NCI-H2227 treated with DMSO at 0.1 percent for 48 hours (cell line): ENCODE measurements around the gene AVPI1.

Experiments
- DNase-seq: peaks from one replicate; lab custom pipeline; 2025; lab: John Stamatoyannopoulos, UW

Gene AVPI1

DNA sequence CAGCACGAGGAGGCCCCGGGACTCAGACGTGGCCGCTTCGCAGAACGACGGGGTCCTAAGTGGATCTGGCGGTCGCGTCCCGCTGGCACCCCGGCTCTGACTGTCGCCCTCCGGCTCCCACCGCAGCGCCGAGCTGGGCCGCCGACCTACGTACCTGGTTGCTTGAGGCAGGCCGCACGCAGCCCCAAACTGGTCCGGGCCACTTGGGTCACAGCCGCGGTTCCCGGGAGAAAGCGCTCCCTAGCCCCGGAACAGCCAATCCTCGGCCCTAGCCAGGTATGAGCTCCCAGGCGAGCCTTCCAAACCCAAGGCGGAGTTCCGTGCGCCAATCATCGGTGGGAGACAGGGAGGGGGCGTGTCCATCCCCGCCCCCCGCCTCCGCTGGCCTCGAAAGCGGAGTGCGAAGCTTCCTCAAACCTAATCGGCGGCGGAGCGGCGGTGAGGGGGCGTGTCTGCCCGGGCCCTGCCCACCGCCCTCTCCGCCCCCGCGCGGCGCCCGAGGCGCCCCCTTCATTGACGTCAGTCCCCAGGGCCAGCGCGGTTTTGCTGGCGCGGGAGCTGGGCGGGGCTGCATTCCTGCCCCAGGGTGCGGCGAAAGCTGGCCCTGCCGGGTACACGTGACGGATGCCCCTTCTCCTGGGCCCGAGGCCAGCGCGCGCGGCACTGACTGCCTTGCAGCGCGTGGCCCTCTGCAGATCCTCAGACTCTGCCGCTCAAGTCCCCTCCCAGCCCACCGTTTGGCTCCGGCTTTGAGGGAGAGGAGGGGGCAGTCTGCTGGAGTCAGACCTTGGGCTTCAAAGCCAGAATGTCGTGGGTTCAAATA lies at the start of gene AVPI1:
Gene AVPI1 (minus strand): TSS at position 280 of the 823 bp plus-strand sequence. CDS start 7,336 bp downstream, outside the sequence.
- peak; percentile 90 for DNase-seq

DNA sequence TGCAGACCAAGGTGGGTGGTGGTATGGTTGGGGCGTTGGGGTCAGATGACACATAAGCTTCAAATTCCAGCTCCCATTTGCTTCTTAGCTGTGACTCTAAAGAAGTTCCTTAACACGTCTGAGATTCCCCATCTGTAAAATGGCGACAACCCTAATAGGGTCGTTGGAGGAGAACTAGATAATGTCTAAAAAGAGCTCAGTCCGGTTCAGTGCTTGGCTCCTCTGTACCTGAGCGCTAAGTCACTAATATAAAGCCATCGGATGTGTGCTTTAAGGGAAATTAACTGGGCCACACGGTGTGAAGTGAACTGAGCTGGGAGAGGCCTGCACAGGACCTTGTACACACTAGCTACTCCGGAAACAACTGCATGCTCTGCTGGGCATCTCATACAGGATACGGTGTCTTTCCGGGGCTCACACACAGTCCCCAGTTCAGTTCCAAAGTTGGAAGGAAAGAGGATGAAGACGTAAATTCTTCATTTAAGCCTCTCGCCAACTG lies 49.4 kb upstream of the AVPI1 start:
- DNase-seq = no peak

GRCh38 chr10:97734021-97734420 lies 47.0 kb upstream of the AVPI1 start:
- DNase-seq = no peak

GRCh38 chr10:97733256-97733655 lies 46.2 kb upstream of the AVPI1 start:
- no peak for DNase-seq

DNA sequence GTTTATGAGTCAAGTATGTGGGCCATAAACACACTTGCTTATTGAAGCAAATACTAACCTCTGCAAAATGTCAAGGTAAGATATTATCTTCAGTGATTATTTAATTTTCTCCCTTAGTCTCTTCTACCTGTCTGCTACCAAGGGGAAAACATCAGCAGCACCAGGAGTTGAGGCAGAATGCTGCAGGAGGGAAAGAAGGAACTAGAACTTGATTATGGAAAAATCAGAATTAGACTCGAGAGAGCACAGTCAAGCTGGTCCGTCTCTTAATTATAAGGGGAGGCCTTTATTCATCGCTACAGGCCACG lies 45.0 kb upstream of the AVPI1 start:
- DNase-seq = no peak

DNA sequence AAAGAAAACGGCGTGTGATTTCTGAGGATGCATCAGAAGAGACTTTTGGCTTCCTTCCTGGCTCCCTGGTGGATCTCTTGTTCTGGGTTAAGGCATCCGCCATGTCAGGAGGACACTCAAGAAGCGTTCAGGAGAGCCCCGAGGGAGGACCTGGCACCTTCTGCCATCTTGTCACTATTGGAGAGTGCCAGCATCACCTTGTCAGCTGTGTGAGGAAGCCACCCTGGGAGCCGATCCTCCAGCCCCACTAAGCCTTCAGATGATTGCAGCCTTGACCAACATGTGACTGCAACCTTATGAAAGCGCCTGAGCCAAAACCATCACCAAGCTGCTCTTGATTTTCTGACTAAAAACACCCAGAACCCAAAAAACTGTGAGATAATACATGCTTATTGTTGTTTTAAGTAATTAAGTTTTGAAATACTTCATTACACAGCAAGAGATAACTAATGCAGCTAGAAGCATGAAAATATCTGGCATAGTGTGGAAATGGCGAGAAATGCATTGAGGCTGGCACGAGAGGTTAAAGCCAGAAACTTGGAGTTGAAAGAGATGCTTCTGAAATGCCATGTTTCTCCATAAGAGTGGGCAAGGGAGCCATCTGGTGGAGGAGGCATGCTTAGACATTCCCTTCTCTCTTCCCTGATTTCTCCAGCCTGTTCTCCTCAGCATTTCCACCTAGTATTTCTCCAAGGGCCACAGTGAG lies 44.5 kb upstream of the AVPI1 start:
- peak; percentile 43 for DNase-seq

DNA sequence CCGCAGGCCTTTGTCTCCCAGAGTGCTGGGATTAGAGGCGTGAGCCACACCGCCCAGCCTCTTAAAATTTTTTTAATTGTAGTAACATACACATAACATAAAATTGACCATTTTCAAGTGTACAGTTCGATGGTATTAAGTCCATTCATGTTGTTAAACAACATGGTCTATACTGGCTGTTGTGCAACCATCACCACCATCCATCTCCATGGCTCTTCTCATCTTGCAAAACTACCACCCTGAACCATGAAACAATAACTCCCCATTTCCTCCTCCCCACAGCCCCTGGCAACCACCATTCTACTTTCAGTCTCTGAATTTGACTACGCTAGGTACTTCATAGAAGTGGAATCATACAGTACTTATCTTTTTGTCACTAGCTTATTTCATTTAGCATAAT lies 42.0 kb upstream of the AVPI1 start:
- no peak for DNase-seq

GRCh38 chr10:97726636-97727178 lies 39.7 kb upstream of the AVPI1 start:
- no peak for DNase-seq

DNA sequence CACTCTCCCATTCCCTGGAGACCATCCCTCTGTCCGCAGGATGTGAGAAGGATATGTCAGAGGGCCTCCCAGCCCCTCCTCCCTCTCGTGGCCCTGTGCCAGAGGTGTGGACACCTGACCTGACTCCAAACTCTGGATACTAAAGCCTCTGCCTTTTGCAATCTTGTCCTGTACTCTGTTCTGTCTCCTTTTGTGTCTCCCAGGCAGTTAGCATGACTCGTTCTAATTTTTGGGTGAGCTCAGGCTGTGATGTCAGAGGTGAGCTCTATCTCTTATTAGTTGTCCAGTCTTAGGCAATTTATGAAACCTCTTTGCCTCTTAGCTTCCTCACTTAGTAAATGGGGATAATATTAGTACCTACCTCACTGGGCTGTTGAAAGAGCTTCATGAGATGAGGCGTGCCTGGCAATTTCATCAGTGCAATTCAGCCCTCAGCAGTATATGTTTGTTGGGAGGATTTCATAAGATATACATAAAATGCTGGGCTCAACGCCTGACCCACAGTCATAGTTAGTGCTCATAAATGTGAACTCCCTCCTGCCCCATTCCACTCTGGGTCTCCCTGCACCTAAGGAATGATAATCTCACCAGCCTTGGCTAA lies 37.4 kb upstream of the AVPI1 start:
- DNase-seq = no peak

DNA sequence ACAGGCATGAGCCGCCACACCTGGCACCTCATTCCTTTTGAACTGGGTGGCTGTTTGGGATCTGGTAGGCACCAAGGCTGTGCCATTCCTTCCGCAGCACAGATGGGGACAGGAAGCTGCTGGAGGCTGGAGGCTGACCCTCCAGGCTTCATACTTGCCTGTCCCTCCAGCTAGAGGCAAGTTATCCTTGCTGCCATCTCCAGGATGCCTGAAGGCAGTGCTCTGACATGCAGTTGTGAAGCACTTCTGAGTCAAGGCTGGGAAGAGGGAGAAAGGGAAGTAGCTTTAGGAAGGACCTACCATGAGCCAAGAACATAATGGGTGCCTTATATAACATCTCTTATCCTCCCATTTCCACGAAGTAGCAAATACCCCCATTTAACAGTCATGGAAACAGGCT lies 36.0 kb upstream of the AVPI1 start:
- DNase-seq = no peak

GRCh38 chr10:97721871-97722780 lies 35.1 kb upstream of the AVPI1 start:
- DNase-seq = no peak

DNA sequence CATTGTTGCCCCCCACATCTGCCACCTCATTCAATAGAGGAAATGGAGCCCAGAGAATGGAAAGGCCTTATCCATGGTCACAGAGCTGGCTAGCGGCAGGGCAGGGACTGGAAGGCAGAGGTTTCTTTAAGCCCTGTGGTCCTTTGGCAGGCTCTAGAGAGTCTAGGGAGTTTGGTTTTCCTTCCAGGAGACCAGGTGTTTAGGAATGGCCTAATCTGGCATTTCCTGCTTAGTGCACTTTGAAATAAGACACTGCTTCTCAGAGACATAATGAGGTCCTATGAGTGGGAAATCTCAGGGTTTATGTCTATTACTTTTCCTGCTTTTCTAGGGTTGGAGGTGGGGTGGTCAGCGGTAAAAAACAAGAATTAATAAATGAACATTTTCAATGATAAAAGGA lies 32.6 kb upstream of the AVPI1 start:
- DNase-seq = no peak

GRCh38 chr10:97718659-97719142 lies 31.7 kb upstream of the AVPI1 start:
- peak; percentile 22 for DNase-seq

- no peak for DNase-seq
These were observed 31.1 kb upstream of the AVPI1 start for GRCh38 chr10:97718178-97718577.

GRCh38 chr10:97717627-97718026 lies 30.6 kb upstream of the AVPI1 start:
- DNase-seq = no peak

DNA sequence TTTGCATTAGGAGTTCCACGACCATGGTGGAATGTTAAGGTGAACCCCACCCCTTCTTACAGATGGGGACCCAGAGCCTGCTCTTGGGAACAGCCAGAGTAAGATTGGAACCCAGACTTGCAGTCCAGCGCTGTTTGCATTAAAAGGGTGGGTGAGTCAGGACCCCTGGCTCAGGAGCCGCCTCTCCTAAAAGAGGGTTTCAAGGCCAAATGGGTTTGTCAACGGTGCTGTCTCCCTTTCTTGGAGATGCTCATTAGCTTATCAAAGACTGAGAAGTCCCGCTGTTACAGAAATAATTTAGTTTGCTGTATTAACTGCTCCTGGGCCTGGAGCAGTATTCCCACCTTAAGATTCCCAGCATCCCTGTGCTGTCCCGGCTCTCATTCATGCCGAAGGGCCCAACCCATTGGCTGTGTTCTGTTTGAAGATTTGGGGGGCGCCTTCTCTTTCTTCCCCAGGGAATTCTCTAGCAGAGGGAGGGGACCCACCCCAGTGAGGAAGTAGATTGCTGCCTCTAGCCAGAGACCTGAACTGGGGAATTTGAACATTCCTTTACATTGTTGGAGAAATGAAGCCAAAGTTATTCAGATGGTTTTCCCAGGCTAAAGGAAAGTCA lies 28.3 kb upstream of the AVPI1 start:
- no peak for DNase-seq

DNA sequence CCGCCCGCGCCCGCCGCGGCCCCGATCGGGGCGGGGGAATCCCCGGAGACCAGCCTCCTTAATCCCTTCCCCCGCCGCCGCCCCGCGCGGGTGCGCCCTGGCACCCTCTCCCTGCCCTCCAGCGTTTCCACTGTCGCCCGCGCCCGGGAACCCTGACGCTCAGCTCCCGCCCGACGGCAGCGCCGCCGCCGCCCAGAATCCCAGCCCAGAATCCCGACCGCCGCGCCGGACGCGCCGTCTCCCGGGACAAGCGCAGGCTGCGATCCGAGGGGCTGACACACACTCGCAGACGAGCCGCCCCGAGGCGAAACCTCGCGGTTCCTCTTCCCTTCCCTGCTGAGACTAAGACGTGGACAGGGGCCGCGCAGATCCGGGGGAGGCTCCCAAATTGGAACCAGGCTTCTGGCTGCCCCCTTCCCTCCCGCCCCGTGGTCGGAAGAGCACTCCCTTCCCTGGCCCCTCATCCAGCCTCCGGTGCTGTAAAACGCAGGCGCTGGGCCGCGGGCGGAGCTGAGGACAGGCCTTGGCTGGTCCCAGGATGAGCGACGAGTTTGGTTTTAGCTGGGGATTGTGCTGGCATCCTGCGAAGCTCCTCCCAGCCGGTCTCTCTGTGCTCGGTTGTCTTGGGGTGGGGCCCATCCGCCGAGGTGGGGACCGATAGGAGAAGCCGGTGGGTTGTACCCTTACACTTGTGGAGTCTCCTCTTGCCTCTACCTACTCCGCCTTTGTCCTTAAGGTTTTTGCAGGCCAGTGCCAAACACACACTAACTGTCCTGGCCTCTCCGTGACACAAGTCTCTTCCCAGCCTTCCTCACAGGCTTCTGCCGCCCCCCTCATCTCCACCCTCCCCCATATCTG lies 27.6 kb upstream of the AVPI1 start:
- peak; percentile 30 for DNase-seq

DNA sequence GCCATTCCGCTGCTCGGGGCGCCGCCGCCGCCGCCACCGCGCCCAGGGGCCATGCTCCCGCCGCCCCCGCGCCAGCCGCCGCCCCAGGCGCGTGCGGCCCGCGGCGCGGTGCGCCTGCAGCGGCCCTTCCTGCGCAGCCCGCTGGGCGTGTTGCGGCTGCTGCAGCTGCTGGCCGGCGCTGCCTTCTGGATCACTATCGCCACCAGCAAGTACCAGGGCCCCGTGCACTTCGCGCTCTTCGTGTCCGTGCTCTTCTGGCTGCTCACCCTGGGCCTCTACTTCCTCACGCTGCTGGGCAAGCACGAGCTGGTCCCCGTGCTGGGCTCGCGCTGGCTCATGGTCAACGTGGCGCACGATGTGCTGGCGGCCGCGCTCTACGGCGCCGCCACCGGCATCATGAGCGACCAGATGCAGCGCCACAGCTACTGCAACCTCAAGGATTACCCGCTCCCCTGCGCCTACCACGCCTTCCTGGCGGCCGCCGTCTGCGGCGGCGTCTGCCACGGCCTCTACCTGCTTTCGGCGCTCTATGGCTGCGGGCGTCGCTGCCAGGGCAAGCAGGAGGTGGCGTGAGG lies 26.9 kb upstream of the AVPI1 start:
- peak; percentile 50 for DNase-seq

DNA sequence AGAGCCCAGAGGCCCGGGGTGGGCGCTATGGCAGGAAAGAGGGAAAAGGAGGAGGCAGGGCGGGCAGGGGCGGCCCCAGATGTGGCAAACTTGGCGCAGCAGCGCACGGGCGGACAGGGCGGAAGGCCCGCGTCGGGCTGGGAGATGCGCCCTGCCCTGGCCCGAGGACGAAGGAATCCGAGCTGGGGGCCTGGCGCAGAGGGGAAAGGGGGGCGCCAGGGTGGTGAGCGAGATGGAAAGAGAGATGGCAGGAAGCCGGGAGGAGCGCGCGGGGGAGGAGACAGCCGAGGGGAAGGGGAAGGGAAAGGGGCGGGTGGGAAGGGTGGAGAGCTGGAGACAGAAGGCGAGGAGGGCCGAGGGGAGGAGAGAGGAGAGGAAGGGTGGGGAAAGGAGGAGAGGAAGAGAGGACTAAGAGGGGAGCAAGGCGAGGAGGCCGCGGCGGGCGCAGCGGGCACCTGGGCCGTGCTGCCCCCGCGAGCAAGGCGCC lies 26.3 kb upstream of the AVPI1 start, which contains the start of gene MARVELD1:
Gene MARVELD1 (plus strand): TSS at position 392 of the 487 bp plus-strand sequence. CDS start 147 bp downstream, outside the sequence.
- DNase-seq = peak; percentile 69
